Ecto neural progenitor cell (in vitro differentiated cells): Measurements from ENCODE around the gene BRD7.

ENCODE experiments used
- DNase-seq: peaks from one replicate; pipeline ENCODE4 v3.0.0-alpha.2; 2018; ENCODE audit warnings: low spot score

BRD7 gene

GRCh38 chr16:50272687-50273381, 96.0 kb downstream of the BRD7 start:
- no peak for DNase-seq

DNA sequence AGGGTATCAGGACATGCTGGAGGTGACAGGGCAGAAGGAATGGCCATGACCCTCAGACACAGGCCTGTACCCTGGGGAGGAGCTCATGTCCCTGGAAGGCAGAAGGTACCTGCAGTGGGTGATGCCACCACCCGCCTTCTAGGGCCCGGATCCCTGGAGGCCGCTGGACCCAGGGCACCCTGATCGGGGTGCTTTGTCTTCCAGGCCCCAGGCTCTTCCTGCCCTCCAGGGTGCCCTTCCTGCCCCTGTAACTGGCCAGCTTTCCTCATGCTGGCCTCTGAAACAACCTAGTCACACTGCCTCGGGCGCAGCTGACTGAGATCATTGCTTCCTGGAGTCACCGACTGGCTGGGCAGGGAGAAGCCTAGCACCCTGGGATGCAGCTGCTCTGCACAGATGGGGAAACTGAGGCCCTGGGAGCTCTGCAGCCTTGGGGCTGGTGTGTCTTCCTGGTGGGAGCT, 96.6 kb downstream of the BRD7 start:
- no peak for DNase-seq

- DNase-seq, result no peak
Measured at GRCh38 chr16:50271148-50272041, 97.4 kb downstream of the BRD7 start.

GRCh38 chr16:50270510-50271147, 98.2 kb downstream of the BRD7 start:
- no peak for DNase-seq

GRCh38 chr16:50269769-50270509, 98.8 kb downstream of the BRD7 start:
- DNase-seq, result no peak

GRCh38 chr16:50269061-50269705, 99.6 kb downstream of the BRD7 start:
- DNase-seq, result no peak

- no peak for DNase-seq
Measured at GRCh38 chr16:50268352-50268751, 100.4 kb downstream of the BRD7 start.

DNA sequence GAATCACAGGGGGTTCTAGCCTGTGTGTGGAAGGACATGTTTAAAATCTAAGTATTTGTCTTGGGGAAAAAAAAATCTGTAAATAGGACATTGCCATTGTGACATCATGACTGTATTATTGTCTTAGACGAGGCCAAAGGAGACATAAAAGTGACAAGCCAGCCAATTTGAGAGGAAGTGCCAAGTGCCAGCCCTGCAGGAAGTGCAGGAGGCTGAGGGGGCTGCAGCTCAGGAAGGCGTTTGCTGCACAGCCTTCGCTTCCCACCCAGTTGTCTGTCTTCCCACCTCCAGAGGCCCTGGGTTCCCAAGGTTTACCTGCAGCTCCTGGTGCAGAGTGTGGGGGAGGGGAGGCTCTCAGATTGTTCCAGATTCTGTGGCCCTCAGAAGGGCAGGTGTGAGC, 101.1 kb downstream of the BRD7 start:
- DNase-seq, result no peak

DNA sequence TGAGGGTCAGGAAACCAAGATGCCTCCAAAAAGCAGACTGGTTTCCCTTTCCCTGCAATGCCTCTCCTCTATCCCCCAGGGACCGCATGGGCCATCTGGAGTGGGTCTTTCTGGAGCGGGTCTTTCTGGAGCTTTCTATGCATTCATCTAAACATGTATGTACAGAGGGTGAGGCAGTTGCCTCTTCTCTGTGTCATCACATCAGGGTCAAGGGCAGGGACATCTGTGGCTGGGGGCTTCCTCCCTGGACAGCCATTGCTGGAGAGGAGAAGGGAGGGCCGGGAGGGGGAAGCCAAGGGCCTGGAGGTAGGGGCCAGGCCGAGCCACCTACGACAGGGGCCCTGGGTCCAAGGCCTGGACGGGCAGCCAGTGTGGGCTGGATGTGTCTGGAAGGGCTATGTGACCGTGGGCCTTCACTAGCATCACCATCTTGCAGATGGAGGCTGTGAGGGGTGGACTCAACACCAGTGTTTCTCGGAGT, 101.6 kb downstream of the BRD7 start:
- DNase-seq, result no peak

GRCh38 chr16:50266337-50267091, 102.3 kb downstream of the BRD7 start, which contains the start of gene ADCY7:
Gene ADCY7, plus strand, starts transcription at chr16:50266551. Its CDS starts 21,629 bp downstream, at chr16:50288180.
- no peak for DNase-seq
